GM19455 (cell line): Measurements from ENCODE around the gene MBD3L3.
"Not testable (repeated sequence)": the region's sequence is repeated elsewhere in the genome, so short reads cannot be mapped to it uniquely, and the experiment has no call there.

Source experiments
- ATAC-seq: cut with Tn5 transposase; IDR thresholded peaks from one replicate; pipeline ENCODE4 v1.9.1; 2021; ENCODE audit not compliant: unreplicated experiment

The MBD3L3 gene

DNA sequence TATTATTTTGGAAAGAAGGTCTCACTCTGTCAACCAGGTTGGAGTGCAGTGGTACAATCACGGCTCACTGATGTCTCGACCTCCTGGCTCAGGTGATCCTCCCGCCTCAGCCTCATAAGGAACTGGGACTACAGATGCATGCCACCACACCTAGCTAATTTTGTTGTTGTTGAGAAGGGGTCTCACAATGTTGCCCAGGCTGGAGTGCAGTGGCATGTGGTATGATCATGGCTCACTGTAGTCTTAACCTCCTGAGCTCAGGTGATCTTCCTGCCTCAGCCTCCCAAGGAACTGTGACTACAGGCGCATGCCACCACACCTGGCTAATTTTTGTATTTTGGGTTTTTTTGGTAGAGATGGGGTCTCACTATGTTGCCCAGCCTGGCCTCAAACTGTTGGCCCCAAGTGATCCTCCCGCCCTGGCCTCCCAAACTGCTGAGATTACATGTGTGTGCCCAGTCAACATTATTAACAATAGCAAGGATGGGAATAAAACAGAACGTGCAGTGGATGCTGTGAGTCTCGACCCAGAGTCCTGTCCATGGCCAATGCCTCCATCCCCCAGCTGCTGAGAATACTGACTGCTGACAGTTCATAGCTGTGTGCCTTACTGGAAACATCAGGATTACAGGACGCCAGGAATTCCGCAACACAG lies 5.4 kb upstream of the MBD3L3 start:
- ATAC-seq: no peak

DNA sequence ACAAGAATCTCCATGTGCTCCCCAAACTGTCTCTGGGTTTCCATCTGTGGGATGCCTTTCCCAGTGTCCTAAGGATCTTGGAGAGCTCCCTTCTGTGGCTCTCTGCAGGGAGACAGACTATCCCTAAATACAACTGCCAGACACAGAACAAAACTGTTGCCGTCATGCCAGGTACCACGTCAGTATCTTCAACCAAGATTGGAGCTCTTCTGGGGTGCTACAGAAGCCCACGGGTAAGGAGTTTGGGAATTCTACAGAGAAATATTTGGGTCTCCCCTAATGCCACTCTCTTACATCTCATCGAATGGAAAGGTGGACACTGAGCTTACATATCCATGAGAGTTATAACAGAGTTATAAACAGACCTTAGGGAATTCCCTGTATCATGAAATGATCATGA lies 4.9 kb upstream of the MBD3L3 start:
- no peak for ATAC-seq

DNA sequence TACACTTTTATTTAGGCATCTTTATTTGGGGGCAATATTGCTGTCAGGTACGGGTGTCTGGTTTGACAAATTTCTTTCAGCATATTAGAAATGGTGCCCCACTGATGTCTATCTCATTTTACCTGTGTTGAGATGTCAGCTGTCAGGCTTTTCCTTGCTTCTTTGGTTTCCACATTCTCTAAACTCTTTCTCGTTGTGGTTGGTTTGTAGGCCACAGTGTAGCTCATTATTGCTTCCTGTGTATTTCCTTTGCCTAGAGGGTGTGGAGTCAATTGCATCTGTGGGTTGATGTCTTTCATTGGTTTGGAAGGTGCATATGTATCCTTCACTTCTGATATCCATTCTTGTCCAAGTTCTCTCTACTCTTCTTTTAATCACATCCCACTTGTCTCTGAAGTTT lies 1.5 kb upstream of the MBD3L3 start:
- ATAC-seq: not testable (repeated sequence)

DNA sequence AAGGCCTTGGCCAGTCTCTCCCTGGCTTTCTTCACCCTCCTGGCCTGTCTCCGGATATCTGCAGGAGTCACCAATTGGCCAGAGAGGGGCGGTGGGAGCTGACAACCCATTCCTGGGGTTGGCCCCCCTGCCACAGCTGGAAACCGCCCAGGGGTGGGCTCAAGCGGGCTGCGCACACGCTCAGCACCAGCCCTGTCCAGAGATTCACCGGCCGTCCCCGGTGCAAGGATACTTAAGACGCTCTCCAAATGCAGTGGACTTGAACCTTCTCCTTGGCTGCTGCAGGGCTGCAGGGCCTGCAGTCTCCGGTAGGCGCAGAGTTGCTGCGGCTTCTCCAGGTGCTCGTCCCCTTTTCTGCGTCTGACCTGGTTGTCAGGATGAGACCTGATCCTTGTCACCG lies 2.1 kb downstream of the MBD3L3 start:
- not testable (repeated sequence) for ATAC-seq

DNA sequence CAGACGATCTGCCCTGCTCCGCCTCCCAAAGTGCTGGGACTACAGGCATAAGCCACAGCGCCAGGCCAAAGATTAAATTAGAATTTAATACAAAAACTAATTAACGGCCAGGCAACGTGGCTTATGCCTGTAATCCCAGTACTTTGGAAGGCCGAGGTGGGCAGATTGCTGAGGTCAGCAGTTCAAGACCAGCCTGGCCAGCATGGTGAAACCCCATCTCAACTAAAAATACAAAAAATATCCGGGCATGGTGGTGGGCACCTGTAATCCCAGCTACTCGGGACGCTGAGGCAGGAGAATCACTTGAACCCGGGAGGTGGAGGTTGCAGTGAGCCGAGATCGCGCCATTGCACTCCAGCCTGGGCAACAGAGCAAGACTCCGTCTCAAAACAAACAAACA lies 2.8 kb downstream of the MBD3L3 start:
- not testable (repeated sequence) for ATAC-seq

DNA sequence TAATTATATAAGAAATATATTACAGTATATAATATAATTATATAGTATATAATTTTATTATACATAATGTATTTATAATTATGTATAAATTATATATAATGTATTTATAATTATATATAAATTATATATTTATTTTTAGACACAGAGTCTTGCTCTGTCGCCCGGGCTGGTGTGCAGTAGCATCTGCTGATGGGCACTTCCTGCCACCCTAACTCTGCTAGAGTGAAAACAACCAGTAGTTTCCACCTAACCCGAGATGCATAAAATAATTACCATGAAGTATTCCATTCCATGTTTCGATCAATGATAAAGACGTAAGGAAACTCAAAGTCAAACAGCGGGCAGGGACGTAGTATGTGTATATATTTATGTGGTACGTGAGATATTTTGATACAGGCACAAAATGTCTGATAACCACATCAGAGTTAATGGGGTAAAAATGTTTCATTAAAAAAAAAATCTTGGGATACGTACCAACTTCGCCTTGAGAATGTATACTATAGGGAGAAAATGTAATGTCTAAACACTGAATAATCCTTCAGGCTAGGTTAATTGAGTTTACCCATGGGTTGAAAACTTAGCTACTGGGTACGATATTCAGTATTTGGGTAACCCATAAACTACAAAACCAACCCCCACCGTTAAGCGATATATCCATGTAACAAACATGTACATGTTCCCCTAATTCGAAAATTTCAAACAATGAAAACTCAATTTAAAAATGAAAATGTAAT lies 3.7 kb downstream of the MBD3L3 start:
- not testable (repeated sequence) for ATAC-seq

DNA sequence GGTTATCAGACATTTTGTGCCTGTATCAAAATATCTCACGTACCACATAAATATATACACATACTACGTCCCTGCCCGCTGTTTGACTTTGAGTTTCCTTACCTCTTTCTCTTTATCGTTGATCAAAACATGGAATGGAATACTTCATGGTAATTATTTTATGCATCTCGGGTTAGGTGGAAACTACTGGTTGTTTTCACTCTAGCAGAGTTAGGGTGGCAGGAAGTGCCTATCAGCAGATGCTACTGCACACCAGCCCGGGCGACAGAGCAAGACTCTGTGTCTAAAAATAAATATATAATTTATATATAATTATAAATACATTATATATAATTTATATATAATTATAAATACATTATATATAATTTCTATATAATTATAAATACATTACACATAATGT lies 5.6 kb downstream of the MBD3L3 start:
- not testable (repeated sequence) for ATAC-seq

DNA sequence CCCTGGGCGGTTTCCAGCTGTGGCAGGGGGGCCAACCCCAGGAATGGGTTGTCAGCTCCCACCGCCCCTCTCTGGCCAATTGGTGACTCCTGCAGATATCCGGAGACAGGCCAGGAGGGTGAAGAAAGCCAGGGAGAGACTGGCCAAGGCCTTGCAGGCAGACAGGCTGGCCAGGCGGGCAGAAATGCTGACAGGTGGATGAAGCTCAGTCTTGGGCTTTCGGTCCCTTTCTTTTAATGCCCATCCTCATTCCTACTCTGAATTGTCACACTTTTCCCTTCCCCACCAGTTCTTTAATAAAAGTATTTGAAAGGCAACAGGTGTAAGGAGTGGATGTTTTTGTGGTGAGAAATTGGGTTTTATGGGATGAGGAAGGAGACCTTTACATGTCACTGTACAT lies 7.1 kb downstream of the MBD3L3 start:
- ATAC-seq: not testable (repeated sequence)

DNA sequence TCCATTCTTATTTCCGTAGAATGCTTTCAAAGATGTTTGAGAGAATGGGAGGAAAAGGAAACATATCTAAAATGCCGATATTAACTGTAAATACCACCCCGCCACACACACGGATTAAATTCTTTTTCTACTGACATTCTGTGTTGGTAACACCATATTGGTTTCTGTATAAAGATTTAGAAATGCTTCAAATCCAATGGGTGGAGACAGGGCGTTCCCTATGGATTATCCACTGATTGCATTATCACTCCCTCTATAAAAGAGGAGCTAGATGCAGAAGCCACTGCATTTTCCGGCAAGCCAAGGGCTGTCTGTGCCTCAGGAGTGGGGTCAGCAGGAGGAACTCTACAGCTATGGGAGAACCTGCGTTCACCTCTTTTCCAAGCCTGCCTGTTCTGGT lies 9.5 kb downstream of the MBD3L3 start, which contains the start of gene MBD3L2:
MBD3L2 (plus strand) TSS at position 301 of the 400 bp plus-strand sequence; CDS start at position 354, 53 bp downstream.
- ATAC-seq: not testable (repeated sequence)

DNA sequence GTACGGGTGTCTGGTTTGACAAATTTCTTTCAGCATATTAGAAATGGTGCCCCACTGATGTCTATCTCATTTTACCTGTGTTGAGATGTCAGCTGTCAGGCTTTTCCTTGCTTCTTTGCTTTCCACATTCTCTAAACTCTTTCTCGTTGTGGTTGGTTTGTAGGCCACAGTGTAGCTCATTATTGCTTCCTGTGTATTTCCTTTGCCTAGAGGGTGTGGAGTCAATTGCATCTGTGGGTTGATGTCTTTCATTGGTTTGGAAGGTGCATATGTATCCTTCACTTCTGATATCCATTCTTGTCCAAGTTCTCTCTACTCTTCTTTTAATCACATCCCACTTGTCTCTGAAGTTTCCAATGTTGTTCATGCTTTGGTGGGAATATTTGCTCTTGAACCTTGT lies 16.9 kb downstream of the MBD3L3 start:
- not testable (repeated sequence) for ATAC-seq

DNA sequence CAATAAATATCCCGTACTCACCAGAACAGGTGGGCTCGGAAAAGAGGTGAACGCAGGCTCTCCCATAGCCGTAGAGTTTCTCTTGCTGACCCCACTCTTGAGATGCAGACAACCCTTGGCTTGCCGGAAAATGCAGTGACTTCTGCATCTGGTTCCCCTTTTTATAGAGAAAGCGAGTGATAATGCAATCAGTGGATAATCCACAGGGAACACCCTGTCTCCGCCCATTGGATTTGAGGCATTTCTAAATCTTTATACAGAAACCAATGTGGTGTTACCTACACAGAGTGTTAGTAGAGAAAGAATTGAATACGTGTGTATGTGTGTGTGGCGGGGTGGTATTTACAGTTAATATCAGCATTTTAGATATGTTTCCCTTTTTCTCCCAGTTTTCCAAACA lies 18.4 kb downstream of the MBD3L3 start, which contains the start of gene MBD3L4:
MBD3L4 (minus strand) TSS at position 101 of the 400 bp plus-strand sequence; CDS start at position 66, 35 bp downstream.
- ATAC-seq: not testable (repeated sequence)

DNA sequence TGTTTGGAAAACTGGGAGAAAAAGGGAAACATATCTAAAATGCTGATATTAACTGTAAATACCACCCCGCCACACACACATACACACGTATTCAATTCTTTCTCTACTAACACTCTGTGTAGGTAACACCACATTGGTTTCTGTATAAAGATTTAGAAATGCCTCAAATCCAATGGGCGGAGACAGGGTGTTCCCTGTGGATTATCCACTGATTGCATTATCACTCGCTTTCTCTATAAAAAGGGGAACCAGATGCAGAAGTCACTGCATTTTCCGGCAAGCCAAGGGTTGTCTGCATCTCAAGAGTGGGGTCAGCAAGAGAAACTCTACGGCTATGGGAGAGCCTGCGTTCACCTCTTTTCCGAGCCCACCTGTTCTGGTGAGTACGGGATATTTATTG lies 28.2 kb downstream of the MBD3L3 start, which contains the start of gene MBD3L5:
MBD3L5 (plus strand) TSS at position 301 of the 400 bp plus-strand sequence; CDS start at position 335, 34 bp downstream.
- ATAC-seq: not testable (repeated sequence)

DNA sequence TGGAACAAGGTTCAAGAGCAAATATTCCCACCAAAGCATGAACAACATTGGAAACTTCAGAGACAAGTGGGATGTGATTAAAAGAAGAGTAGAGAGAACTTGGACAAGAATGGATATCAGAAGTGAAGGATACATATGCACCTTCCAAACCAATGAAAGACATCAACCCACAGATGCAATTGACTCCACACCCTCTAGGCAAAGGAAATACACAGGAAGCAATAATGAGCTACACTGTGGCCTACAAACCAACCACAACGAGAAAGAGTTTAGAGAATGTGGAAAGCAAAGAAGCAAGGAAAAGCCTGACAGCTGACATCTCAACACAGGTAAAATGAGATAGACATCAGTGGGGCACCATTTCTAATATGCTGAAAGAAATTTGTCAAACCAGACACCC lies 29.7 kb downstream of the MBD3L3 start:
- not testable (repeated sequence) for ATAC-seq

DNA sequence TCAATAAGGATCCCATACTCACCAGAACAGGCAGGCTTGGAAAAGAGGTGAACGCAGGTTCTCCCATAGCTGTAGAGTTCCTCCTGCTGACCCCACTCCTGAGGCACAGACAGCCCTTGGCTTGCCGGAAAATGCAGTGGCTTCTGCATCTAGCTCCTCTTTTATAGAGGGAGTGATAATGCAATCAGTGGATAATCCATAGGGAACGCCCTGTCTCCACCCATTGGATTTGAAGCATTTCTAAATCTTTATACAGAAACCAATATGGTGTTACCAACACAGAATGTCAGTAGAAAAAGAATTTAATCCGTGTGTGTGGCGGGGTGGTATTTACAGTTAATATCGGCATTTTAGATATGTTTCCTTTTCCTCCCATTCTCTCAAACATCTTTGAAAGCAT lies 37.1 kb downstream of the MBD3L3 start, which contains the start of gene MBD3L2B:
MBD3L2B (minus strand) TSS at position 101 of the 400 bp plus-strand sequence; CDS start at position 67, 34 bp downstream.
- ATAC-seq: not testable (repeated sequence)

DNA sequence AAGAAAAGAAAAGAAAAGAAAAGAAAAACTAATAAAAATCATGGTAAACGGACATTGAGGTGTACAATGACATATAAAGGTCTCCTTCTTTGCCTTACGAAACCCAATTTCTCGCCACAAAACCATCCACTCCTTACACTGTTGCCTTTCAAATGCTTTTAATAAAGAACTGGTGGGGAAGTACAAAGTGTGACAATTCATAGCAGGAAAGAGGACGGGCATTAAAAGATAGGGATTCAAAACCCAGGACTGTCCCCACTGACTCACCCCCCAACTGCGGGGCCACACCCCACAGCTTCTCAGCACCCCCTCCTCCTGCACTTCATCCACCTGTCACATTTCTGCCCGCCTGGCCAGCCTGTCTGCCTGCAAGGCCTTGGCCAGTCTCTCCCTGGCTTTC lies 39.6 kb downstream of the MBD3L3 start:
- no peak for ATAC-seq

DNA sequence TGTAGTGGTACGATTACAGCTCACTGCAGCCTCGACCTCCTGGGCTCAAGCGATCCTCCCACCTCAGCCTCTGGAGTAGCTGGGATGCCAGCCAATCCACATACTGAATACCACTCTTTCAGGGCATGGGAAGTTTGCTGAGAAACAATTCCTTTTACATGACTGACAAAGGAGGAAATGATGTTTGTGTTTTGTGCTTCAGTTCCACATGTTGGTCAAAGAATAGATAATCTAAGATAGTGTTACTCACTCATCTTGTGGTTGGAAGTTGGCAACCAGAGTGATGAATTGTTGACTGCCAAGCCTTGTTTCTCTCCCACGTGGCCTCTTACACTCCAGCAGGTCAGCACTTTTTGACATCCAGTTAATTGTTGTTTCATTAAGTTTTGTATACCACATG lies 44.8 kb downstream of the MBD3L3 start:
- ATAC-seq: no peak

DNA sequence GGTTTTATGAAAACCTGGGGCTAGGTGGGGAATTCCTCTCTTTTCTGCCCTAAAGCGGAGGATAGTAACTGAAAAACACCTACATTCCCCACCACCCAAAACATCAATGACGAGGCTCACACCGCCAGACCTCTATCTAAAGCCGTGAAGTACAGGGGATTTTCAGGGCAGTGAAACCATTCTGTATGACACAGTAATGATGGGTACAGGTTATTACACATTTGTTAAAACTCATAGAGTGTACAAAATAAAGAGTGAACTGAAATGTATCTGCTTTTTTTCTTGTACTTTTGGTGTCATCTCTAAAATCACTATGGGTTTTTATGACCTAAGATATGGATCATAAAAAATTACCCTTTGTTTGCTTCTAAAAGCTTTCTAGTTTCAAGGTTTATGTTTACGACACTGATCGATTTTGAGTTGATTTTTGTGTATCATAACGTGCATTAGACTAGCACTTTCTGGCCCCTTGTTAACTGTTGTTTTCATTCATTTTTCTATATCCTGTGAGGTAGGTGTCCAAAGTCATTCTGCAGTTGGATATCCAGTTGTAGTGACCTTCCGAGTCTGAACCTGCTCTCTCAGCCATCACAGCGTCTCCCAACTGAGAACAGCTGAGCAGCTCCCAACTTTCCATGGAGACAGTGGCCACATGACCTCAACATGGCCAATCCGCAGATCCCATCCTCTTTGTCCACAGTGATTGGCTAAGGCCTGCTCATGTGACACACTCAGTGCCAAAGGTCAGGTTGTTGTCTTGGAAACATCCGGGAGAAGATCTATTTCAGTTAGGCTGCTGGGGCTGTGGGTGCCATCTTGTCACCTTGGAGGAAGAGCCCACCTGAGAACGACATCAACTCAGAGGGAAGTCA lies 47.5 kb downstream of the MBD3L3 start:
- ATAC-seq: no peak

DNA sequence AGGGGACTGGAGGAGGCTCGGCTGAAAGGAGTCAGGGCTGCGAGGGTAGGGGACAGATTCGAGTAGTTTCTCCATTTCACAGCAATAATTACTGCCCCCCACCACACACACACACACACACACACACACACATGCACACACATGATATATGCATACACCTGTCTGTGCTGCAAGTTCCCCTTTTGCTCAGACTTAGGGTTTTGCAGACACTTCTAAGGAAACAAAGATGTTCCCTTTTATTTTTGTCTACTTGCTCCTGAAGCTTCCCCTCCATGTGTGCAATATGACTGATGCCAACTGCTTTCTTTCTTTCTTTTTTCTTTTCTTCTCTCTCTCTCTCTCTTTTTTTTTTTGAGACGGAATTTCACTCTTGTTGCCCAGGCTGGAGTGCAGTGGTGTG lies 50.6 kb downstream of the MBD3L3 start:
- ATAC-seq: no peak
